GM23338 (cell line): ENCODE measurements around the gene APBA2. TPM values are rescaled to one million over a fixed set of nuclear protein-coding genes. Genes with fewer than 3 reads are reported as not detected.

ENCODE experiments used
- ATAC-seq: fragments of 200-7000 bp; cut with Tn5 transposase; 3 replicates; pipeline ENCODE4 v1.9.1; 2020
- DNase-seq: peaks from one replicate; pipeline ENCODE4 v3.0.0-alpha.2; 2015; ENCODE audit warnings: low spot score
- H2AFZ ChIP-seq: fragments of 200-600 bp; sonication (generic); 2 replicates; pipeline ENCODE4 v1.8.0; 2016; ENCODE audit warnings: antibody characterized with exemption, mild to moderate bottlenecking, moderate library complexity
- H3F3A ChIP-seq: fragments of 200-600 bp; sonication (generic); replicated peaks from 2 replicates; pipeline ENCODE4 v1.8.0; 2017; ENCODE audit warnings: antibody characterized with exemption, mixed run types, low read depth
- H3K27ac ChIP-seq: fragments of 200-600 bp; sonication (generic); 2 replicates; pipeline ENCODE4 v1.6.1; 2016; ENCODE audit warnings: low read depth
- H3K27me3 ChIP-seq: fragments of 200-600 bp; sonication (generic); 2 replicates; pipeline ENCODE4 v1.8.0; 2016; ENCODE audit warnings: mild to moderate bottlenecking, mixed run types, moderate library complexity; ENCODE audit not compliant: insufficient read depth
- H3K36me3 ChIP-seq: fragments of 200-600 bp; sonication (generic); 2 replicates; pipeline ENCODE4 v1.8.0; 2016; ENCODE audit warnings: mild to moderate bottlenecking; ENCODE audit not compliant: insufficient read depth
- H3K4me1 ChIP-seq: fragments of 200-600 bp; sonication (generic); 2 replicates; pipeline ENCODE4 v1.8.0; 2016; ENCODE audit warnings: mild to moderate bottlenecking, moderate library complexity; ENCODE audit not compliant: insufficient read depth
- H3K4me2 ChIP-seq: fragments of 200-600 bp; sonication (generic); 2 replicates; pipeline ENCODE4 v1.7.1; 2017; ENCODE audit warnings: mixed run types
- H3K4me3 ChIP-seq: fragments of 200-600 bp; sonication (generic); 2 replicates; pipeline ENCODE4 v1.6.1; 2016; ENCODE audit warnings: mixed run types
- H3K79me2 ChIP-seq: fragments of 200-600 bp; sonication (generic); replicated peaks from 2 replicates; pipeline ENCODE4 v1.8.0; 2017; ENCODE audit warnings: mild to moderate bottlenecking; ENCODE audit not compliant: insufficient read depth
- H3K9me2 ChIP-seq: fragments of 200-600 bp; sonication (generic); 2 replicates; pipeline ENCODE4 v1.8.0; 2017; ENCODE audit not compliant: insufficient read depth
- H4K20me1 ChIP-seq: fragments of 200-600 bp; sonication (generic); replicated peaks from 2 replicates; pipeline ENCODE4 v1.8.0; 2017; ENCODE audit warnings: mild to moderate bottlenecking; ENCODE audit not compliant: insufficient read depth
- H3K27ac Mint-ChIP-seq: 2 replicates; pipeline ENCODE4 v1.8.0; 2020; ENCODE audit warnings: inconsistent platforms, mild to moderate bottlenecking, moderate library complexity, mixed read lengths
- H3K27me3 Mint-ChIP-seq: 3 replicates; pipeline ENCODE4 v1.8.0; 2022; ENCODE audit warnings: low read depth, mild to moderate bottlenecking, moderate library complexity, mixed read lengths, inconsistent platforms; ENCODE audit not compliant: insufficient read depth, poor library complexity
- H3K36me3 Mint-ChIP-seq: 3 replicates; pipeline ENCODE4 v1.8.0; 2021; ENCODE audit warnings: low read depth, mild to moderate bottlenecking, inconsistent platforms, moderate library complexity, mixed read lengths
- H3K4me1 Mint-ChIP-seq: 3 replicates; pipeline ENCODE4 v1.8.0; 2020; ENCODE audit warnings: mild to moderate bottlenecking, inconsistent platforms, mixed read lengths
- H3K4me3 Mint-ChIP-seq: 3 replicates; pipeline ENCODE4 v1.8.0; 2021; ENCODE audit warnings: moderate library complexity, mild to moderate bottlenecking, inconsistent platforms, mixed read lengths
- H3K9me3 Mint-ChIP-seq: 3 replicates; pipeline ENCODE4 v1.8.0; 2020; ENCODE audit warnings: moderate library complexity, mild to moderate bottlenecking, inconsistent platforms, mixed read lengths
- CREB1 ChIP-seq: fragments of 250-450 bp; sonication (Bioruptor Pico); IDR thresholded peaks from 2 replicates; pipeline ENCODE4 v1.5.0; 2020; ENCODE audit warnings: low read depth, mild to moderate bottlenecking, moderate library complexity
- CTCF ChIP-seq, 2 experiments: fragments of 200-600 bp in 1 of 2; sonication (generic) in 1 of 2; conservative IDR thresholded peaks; 2 replicates each; pipeline versions ENCODE4 v1.5.1 to v1.6.1; 2016 to 2017; ENCODE audit warnings: antibody characterized with exemption in 2 of 2, low read depth in 2 of 2, mild to moderate bottlenecking in 2 of 2, moderate library complexity in 1 of 2
- ETS1 ChIP-seq: IDR thresholded peaks from 2 replicates; pipeline ENCODE4 v1.6.1; 2016; ENCODE audit warnings: antibody characterized with exemption
- EZH2 ChIP-seq: fragments of 200-600 bp; sonication (generic); IDR thresholded peaks from one replicate; pipeline ENCODE4 v1.8.0; 2017; ENCODE audit warnings: antibody characterized with exemption, mild to moderate bottlenecking, low read depth; ENCODE audit not compliant: unreplicated experiment
- EZH2phosphoT487 ChIP-seq: fragments of 200-600 bp; sonication (generic); IDR thresholded peaks from one replicate; pipeline ENCODE4 v1.8.1; 2018; ENCODE audit warnings: antibody characterized with exemption; ENCODE audit not compliant: unreplicated experiment
- JUNB ChIP-seq: IDR thresholded peaks from one replicate; pipeline ENCODE4 v1.6.1; 2016; ENCODE audit warnings: antibody characterized with exemption; ENCODE audit not compliant: unreplicated experiment
- NANOG ChIP-seq: IDR thresholded peaks from 2 replicates; pipeline ENCODE4 v1.6.1; 2016; ENCODE audit warnings: antibody characterized with exemption, borderline replicate concordance
- POLR2AphosphoS5 ChIP-seq: IDR thresholded peaks from 2 replicates; pipeline ENCODE4 v1.6.1; 2016; ENCODE audit warnings: antibody characterized with exemption, low read depth
- REST ChIP-seq: IDR thresholded peaks from one replicate; pipeline ENCODE4 v1.6.1; 2018; ENCODE audit warnings: antibody characterized with exemption; ENCODE audit not compliant: unreplicated experiment
- STAT1 ChIP-seq: IDR thresholded peaks from one replicate; pipeline ENCODE4 v1.6.1; 2016; ENCODE audit warnings: antibody characterized with exemption; ENCODE audit not compliant: unreplicated experiment
- ZNF114 ChIP-seq: fragments of 250-450 bp; sonication (Bioruptor Pico); IDR thresholded peaks from 2 replicates; pipeline ENCODE4 v1.5.0; 2020; ENCODE audit warnings: mild to moderate bottlenecking, moderate library complexity
- ZNF331 ChIP-seq: fragments of 250-450 bp; sonication (Bioruptor Pico); IDR thresholded peaks from 2 replicates; pipeline ENCODE4 v1.5.0; 2020; ENCODE audit warnings: low read depth, mild to moderate bottlenecking, moderate library complexity
- ZNF462 ChIP-seq: fragments of 250-450 bp; sonication (Bioruptor Pico); IDR thresholded peaks from 2 replicates; pipeline ENCODE4 v1.5.0; 2020; ENCODE audit warnings: mild to moderate bottlenecking, moderate library complexity
- polyA plus RNA-seq: library from polyadenylated mRNA; unstranded; fragments of >200 nt; fragmentation: Nextera tagmentation; extraction: Ambion mirVana; gene quantifications from 2 replicates; pipeline ENCODE4 v1.2.1, GENCODE V29; 2016
- total RNA-seq: library from RNA; depleted of rRNA; stranded (reverse); fragments of >200 nt; shearing (Covaris generic); gene quantifications from 2 replicates; pipeline ENCODE4 v1.2.3, GENCODE V29; 2014

The APBA2 gene
- total and polyA plus RNA-seq, 2 experiments from 2014 or later: 5.9 to 24.7 TPM

- peaks cover 3% of the 10 kb centered on the region; the same call in 1 of the 2 replicates for H3K4me1 ChIP-seq
- H2AFZ ChIP-seq: no peak overlapping the region
- H3K4me3 ChIP-seq: no peak overlapping the region
- no peaks in the 10 kb centered on the region for H3K9me3 Mint-ChIP-seq
- no peak overlapping the region for H3K4me2 ChIP-seq
- H3K27me3 Mint-ChIP-seq: peaks cover 7% of the 10 kb centered on the region
- peaks cover 32% of the 10 kb centered on the region for H3K4me1 Mint-ChIP-seq
- ATAC-seq: no peak
- H3F3A ChIP-seq: no peaks in the 10 kb centered on the region
- no peak for TF ChIP-seq REST
- TF ChIP-seq CREB1 (CRISPR knock-in tag): no peak
- TF ChIP-seq EZH2: no peak
- TF ChIP-seq ZNF462 (CRISPR knock-in tag): no peak
- no peak for TF ChIP-seq EZH2phosphoT487
- no peak for TF ChIP-seq NANOG
- no peak for TF ChIP-seq CTCF (conservative IDR thresholded peaks at IDR 0.05; ENCODE audit: low read depth in 2 of 2)
- TF ChIP-seq ETS1: no peak
- TF ChIP-seq ZNF331 (CRISPR knock-in tag): no peak
- no peak for TF ChIP-seq ZNF114
- TF ChIP-seq POLR2AphosphoS5: no peak
- no peak for TF ChIP-seq STAT1
- TF ChIP-seq JUNB: no peak
- H3K27ac Mint-ChIP-seq: peak overlapping the region; percentile 28; the same call in 1 of the 2 replicates
- H3K4me3 Mint-ChIP-seq: no peak overlapping the region
- no peak for DNase-seq
- H3K79me2 ChIP-seq: no peaks in the 10 kb centered on the region
- no peak overlapping the region for H3K27ac ChIP-seq
- no peaks in the 10 kb centered on the region for H4K20me1 ChIP-seq
- no peaks in the 10 kb centered on the region for H3K9me2 ChIP-seq
- H3K27me3 ChIP-seq: no peaks in the 10 kb centered on the region
- no peaks in the 10 kb centered on the region for H3K36me3 ChIP-seq
- H3K36me3 Mint-ChIP-seq: no peaks in the 10 kb centered on the region
Observed at GRCh38 chr15:28989896-28990295, 104.1 kb downstream of the APBA2 start.
